ENCODE results near the gene HBZ. TPM values are rescaled to one million over a fixed set of nuclear protein-coding genes. Genes with fewer than 3 reads are reported as not detected.

Gene HBZ
- total and polyA plus RNA-seq, 9 of the 15 experiments (the other 6 are each of a cell fraction or from before 2014, with no cell fraction given): 58.0 to 610 (median 113) TPM

GRCh38 chr16:143047-143446, 9.4 kb upstream of the HBZ start (continued):
- TF ChIP-seq, protein P1, sequence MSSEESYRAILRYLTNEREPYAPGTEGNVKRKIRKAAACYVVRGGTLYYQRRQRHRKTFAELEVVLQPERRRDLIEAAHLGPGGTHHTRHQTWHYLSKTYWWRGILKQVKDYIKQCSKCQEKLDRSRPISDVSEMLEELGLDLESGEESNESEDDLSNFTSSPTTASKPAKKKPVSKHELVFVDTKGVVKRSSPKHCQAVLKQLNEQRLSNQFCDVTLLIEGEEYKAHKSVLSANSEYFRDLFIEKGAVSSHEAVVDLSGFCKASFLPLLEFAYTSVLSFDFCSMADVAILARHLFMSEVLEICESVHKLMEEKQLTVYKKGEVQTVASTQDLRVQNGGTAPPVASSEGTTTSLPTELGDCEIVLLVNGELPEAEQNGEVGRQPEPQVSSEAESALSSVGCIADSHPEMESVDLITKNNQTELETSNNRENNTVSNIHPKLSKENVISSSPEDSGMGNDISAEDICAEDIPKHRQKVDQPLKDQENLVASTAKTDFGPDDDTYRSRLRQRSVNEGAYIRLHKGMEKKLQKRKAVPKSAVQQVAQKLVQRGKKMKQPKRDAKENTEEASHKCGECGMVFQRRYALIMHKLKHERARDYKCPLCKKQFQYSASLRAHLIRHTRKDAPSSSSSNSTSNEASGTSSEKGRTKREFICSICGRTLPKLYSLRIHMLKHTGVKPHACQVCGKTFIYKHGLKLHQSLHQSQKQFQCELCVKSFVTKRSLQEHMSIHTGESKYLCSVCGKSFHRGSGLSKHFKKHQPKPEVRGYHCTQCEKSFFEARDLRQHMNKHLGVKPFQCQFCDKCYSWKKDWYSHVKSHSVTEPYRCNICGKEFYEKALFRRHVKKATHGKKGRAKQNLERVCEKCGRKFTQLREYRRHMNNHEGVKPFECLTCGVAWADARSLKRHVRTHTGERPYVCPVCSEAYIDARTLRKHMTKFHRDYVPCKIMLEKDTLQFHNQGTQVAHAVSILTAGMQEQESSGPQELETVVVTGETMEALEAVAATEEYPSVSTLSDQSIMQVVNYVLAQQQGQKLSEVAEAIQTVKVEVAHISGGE (CRISPR knock-in tag; IDR thresholded peaks at IDR 0.05): peak in 1 of 3 experiments; percentile 74; a peak in 2 of 6 replicates
- TF ChIP-seq ZNF778 (CRISPR knock-in tag; IDR thresholded peaks at IDR 0.05) (no peak), ID3 (CRISPR knock-in tag; IDR thresholded peaks at IDR 0.05) (no peak), ID3 (tag; IDR thresholded peaks at IDR 0.05) (no peak), ZBED1 (IDR thresholded peaks at IDR 0.05) (no peak), ESRRB (CRISPR knock-in tag; IDR thresholded peaks at IDR 0.05; ENCODE audit: borderline replicate concordance) (no peak), ZNF165 (CRISPR knock-in tag; IDR thresholded peaks at IDR 0.05; ENCODE audit: borderline replicate concordance) (no peak), ZBTB26 (CRISPR knock-in tag; IDR thresholded peaks at IDR 0.05) (no peak), ZNF347 (CRISPR knock-in tag; IDR thresholded peaks at IDR 0.05; ENCODE audit: low read depth) (no peak), ILF3 (IDR thresholded peaks at IDR 0.05; ENCODE audit: borderline replicate concordance) (no peak), RFX1 (IDR thresholded peaks at IDR 0.05) (no peak), HDGF (IDR thresholded peaks at IDR 0.05) (no peak; the same call in 1 of the 2 replicates), YY1 (IDR thresholded peaks at IDR 0.05; ENCODE audit: borderline replicate concordance in 1 of 3, control insufficient read depth in 1 of 3, extremely low read depth in 1 of 3, insufficient read depth in 3 of 3, insufficient read length in 1 of 3, insufficient replicate concordance in 2 of 3, low read depth in 1 of 3, low read length in 2 of 3) (peak in 2 of 3 experiments; percentile 60 to 71), NCOR1 (IDR thresholded peaks at IDR 0.05) (peak; percentile 96)
- TF ChIP-seq, protein P2, sequence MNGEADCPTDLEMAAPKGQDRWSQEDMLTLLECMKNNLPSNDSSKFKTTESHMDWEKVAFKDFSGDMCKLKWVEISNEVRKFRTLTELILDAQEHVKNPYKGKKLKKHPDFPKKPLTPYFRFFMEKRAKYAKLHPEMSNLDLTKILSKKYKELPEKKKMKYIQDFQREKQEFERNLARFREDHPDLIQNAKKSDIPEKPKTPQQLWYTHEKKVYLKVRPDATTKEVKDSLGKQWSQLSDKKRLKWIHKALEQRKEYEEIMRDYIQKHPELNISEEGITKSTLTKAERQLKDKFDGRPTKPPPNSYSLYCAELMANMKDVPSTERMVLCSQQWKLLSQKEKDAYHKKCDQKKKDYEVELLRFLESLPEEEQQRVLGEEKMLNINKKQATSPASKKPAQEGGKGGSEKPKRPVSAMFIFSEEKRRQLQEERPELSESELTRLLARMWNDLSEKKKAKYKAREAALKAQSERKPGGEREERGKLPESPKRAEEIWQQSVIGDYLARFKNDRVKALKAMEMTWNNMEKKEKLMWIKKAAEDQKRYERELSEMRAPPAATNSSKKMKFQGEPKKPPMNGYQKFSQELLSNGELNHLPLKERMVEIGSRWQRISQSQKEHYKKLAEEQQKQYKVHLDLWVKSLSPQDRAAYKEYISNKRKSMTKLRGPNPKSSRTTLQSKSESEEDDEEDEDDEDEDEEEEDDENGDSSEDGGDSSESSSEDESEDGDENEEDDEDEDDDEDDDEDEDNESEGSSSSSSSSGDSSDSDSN (IDR thresholded peaks at IDR 0.05; ENCODE audit: borderline replicate concordance in 1 of 2, low read depth in 2 of 2, low read length in 2 of 2): peak in 1 of 2 experiments; percentile 63; a peak in 2 of 4 replicates
- TF ChIP-seq, protein P3, sequence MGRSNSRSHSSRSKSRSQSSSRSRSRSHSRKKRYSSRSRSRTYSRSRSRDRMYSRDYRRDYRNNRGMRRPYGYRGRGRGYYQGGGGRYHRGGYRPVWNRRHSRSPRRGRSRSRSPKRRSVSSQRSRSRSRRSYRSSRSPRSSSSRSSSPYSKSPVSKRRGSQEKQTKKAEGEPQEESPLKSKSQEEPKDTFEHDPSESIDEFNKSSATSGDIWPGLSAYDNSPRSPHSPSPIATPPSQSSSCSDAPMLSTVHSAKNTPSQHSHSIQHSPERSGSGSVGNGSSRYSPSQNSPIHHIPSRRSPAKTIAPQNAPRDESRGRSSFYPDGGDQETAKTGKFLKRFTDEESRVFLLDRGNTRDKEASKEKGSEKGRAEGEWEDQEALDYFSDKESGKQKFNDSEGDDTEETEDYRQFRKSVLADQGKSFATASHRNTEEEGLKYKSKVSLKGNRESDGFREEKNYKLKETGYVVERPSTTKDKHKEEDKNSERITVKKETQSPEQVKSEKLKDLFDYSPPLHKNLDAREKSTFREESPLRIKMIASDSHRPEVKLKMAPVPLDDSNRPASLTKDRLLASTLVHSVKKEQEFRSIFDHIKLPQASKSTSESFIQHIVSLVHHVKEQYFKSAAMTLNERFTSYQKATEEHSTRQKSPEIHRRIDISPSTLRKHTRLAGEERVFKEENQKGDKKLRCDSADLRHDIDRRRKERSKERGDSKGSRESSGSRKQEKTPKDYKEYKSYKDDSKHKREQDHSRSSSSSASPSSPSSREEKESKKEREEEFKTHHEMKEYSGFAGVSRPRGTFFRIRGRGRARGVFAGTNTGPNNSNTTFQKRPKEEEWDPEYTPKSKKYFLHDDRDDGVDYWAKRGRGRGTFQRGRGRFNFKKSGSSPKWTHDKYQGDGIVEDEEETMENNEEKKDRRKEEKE (IDR thresholded peaks at IDR 0.05; ENCODE audit: borderline replicate concordance in 1 of 2, control insufficient read depth in 1 of 2, low read depth in 2 of 2, low read length in 1 of 2): no peak
